ENCODE data around the gene MGAT4B.

DNA sequence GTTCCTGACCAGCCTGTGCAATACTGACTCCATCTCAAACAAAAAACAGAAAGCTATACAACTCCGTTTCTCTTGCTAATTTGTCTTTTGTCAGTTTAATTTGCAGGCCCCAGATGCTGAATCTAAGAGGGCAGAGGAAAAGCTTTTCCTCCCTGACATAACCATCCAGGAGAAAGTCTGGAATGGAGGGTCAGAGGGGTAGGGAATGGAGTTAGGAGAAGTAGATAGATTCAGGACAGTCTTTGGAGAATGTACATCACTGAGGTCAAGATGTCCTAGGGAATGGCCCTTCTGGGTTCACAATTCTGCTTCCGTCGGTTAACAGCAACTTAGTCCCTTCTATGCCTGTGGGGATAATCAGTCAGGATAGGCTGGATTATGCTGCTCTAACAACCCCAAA is 7.4 kb upstream of the MGAT4B start:
- TF ChIP-seq GATA2 (IDR thresholded peaks at IDR 0.05; ENCODE audit: low read depth, low read length) = no peak
- TF ChIP-seq GATA3 (IDR thresholded peaks at IDR 0.05; ENCODE audit: low read depth, low read length) = no peak
